MM.1S (cell line): Measurements from ENCODE around the gene GABRG3.

ENCODE experiments used
- DNase-seq: peaks from one replicate; pipeline ENCODE4 v3.0.0-alpha.2; 2015
- H2AFZ ChIP-seq: fragments of 300-600 bp; sonication (generic); 2 replicates; pipeline ENCODE4 v1.6.0; 2016; ENCODE audit warnings: antibody characterized with exemption, low read length
- H3F3A ChIP-seq: fragments of 300-600 bp; sonication (generic); 2 replicates; pipeline ENCODE4 v1.6.1; 2016; ENCODE audit warnings: mild to moderate bottlenecking, antibody characterized with exemption, low read length, moderate library complexity, mixed read lengths; ENCODE audit not compliant: insufficient read depth
- H3K27ac ChIP-seq: fragments of 300-600 bp; sonication (generic); 2 replicates; pipeline ENCODE4 v1.5.1; 2016; ENCODE audit warnings: mild to moderate bottlenecking, low read length
- H3K27me3 ChIP-seq: fragments of 300-600 bp; sonication (generic); replicated peaks from 2 replicates; pipeline ENCODE4 v1.6.0; 2016; ENCODE audit warnings: low read length; ENCODE audit not compliant: insufficient read depth
- H3K36me3 ChIP-seq: fragments of 300-600 bp; sonication (generic); replicated peaks from 2 replicates; pipeline ENCODE4 v1.6.1; 2016; ENCODE audit warnings: mild to moderate bottlenecking, low read length, mixed read lengths; ENCODE audit not compliant: insufficient read depth
- H3K4me1 ChIP-seq: fragments of 300-600 bp; sonication (generic); 2 replicates; pipeline ENCODE4 v1.6.1; 2016; ENCODE audit warnings: low read length, mixed read lengths
- H3K4me2 ChIP-seq: fragments of 300-600 bp; sonication (generic); 2 replicates; pipeline ENCODE4 v1.6.0; 2016; ENCODE audit warnings: low read depth, low read length
- H3K4me3 ChIP-seq: fragments of 300-600 bp; sonication (generic); 2 replicates; pipeline ENCODE4 v1.5.1; 2016; ENCODE audit warnings: low read length, mixed read lengths
- H3K79me2 ChIP-seq: fragments of 300-600 bp; sonication (generic); 2 replicates; pipeline ENCODE4 v1.6.1; 2016; ENCODE audit warnings: mixed run types, low read length, mixed read lengths
- H3K9ac ChIP-seq: fragments of 300-600 bp; sonication (generic); 2 replicates; pipeline ENCODE4 v1.6.1; 2016; ENCODE audit warnings: low read length, mixed read lengths
- H3K9me2 ChIP-seq: fragments of 300-600 bp; sonication (generic); replicated peaks from 2 replicates; pipeline ENCODE4 v1.6.1; 2016; ENCODE audit warnings: mild to moderate bottlenecking, low read length, mixed read lengths; ENCODE audit not compliant: insufficient read depth
- H3K9me3 ChIP-seq: fragments of 300-600 bp; sonication (generic); replicated peaks from 2 replicates; pipeline ENCODE4 v1.6.1; 2016; ENCODE audit warnings: mild to moderate bottlenecking, low read length, mixed read lengths; ENCODE audit not compliant: insufficient read depth
- H4K20me1 ChIP-seq: fragments of 300-600 bp; sonication (generic); 2 replicates; pipeline ENCODE4 v1.6.1; 2016; ENCODE audit warnings: mild to moderate bottlenecking, low read length, moderate library complexity, mixed read lengths; ENCODE audit not compliant: insufficient read depth
- EZH2 ChIP-seq: fragments of 300-600 bp; sonication (generic); optimal IDR thresholded peaks from 2 replicates; pipeline ENCODE3; 2017; ENCODE audit warnings: low read depth, mild to moderate bottlenecking, antibody characterized with exemption, low read length, mixed read lengths
- EZH2phosphoT487 ChIP-seq: fragments of 300-600 bp; sonication (generic); IDR thresholded peaks from 2 replicates; pipeline ENCODE4 v1.6.1; 2018; ENCODE audit warnings: antibody characterized with exemption, low read length
- TF ChIP-seq, protein P1 (sequence below): fragments of 300-600 bp; sonication (generic); IDR thresholded peaks from 2 replicates; pipeline ENCODE4 v1.5.1; 2016; ENCODE audit warnings: antibody characterized with exemption, low read length, mixed read lengths

GABRG3 gene

DNA sequence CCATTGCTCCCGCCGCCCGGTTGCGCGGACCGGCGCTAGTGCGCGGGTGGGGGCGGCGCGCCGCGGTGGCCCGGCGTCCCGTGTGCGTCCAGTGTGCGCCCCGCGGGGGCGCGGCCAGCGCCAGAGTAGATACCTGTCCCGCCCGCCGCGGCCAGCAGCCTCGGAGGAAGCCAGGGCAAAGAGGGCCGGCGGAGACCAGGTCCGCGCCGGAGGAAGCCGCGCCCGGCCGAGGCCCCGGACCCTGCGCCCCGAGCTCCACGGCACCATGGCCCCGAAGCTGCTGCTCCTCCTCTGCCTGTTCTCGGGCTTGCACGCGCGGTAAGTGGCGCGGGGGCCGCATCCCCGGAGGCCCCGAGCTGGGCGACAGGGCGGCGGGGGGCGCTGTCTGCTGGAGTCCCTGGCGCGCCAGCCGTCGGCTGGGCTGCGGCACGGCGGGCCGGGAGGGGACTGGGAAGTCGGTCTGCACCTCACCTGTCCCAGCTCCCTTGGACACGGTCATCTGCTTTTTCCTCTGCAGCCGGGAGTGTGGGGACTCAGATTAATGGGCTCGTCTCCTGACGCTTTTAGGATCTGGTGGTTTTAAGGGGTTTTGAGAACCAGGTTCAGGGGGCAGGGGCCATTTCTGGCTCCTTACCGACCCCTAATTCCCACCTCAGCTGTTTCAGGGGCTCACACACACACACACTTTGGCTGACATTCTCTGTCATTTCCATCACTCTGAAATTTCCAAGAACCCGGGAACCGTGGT lies 464 bp downstream of the GABRG3 start:
- H3K27me3 ChIP-seq = no peaks in the 10 kb centered on the region
- no peak overlapping the region for H2AFZ ChIP-seq
- no peak for TF ChIP-seq EZH2phosphoT487
- no peak for TF ChIP-seq EZH2
- TF ChIP-seq, protein P1, sequence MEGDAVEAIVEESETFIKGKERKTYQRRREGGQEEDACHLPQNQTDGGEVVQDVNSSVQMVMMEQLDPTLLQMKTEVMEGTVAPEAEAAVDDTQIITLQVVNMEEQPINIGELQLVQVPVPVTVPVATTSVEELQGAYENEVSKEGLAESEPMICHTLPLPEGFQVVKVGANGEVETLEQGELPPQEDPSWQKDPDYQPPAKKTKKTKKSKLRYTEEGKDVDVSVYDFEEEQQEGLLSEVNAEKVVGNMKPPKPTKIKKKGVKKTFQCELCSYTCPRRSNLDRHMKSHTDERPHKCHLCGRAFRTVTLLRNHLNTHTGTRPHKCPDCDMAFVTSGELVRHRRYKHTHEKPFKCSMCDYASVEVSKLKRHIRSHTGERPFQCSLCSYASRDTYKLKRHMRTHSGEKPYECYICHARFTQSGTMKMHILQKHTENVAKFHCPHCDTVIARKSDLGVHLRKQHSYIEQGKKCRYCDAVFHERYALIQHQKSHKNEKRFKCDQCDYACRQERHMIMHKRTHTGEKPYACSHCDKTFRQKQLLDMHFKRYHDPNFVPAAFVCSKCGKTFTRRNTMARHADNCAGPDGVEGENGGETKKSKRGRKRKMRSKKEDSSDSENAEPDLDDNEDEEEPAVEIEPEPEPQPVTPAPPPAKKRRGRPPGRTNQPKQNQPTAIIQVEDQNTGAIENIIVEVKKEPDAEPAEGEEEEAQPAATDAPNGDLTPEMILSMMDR = no peak
- no peaks in the 10 kb centered on the region for H3K9me2 ChIP-seq
- no peak overlapping the region for H3K9ac ChIP-seq
- H3K9me3 ChIP-seq = no peaks in the 10 kb centered on the region
- H3K79me2 ChIP-seq = no peaks in the 10 kb centered on the region
- H3K4me1 ChIP-seq = no peaks in the 10 kb centered on the region
- H3K36me3 ChIP-seq = no peaks in the 10 kb centered on the region
- H3F3A ChIP-seq = no peaks in the 10 kb centered on the region
- H4K20me1 ChIP-seq = no peaks in the 10 kb centered on the region
- no peak overlapping the region for H3K27ac ChIP-seq
- no peak overlapping the region for H3K4me3 ChIP-seq
- no peak overlapping the region for H3K4me2 ChIP-seq
- DNase-seq = no peak

- no peak for DNase-seq
- no peaks in the 10 kb centered on the region for H3K27me3 ChIP-seq
Measured at GRCh38 chr15:26972636-26973035, 1.7 kb downstream of the GABRG3 start.

DNA sequence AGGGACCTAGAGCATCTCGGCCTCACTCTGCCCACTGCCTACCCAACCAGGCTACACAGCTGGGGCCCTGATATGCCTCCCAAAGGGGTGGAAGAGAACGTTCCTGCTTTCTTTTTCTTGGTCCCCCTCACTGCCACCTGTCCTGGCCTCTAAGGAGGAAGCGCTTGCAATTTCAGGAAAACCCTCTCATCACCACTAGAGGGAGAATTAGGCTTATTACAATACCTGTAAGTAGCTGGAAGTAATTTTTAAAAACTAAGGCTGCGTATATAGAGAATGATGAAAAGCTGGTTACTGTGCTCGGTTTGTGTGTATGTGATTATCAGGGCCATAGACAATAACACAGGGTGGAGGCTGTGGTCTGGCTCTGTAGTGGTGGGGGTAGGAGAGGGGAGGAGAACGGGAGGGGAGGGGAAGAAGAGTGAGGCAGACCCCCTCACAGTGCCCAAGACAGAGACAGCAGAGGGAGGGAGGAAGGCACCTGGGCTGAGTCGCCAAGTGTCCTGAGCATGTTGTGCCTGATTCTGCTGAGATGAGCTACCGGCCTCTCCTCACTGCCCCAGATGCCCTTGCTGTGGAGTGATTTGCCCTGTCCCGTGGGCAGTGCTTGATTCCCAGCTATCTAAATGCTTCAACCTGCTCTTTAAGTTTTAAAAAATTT lies 3.3 kb downstream of the GABRG3 start:
- no peak overlapping the region for H3K4me2 ChIP-seq
- H3K9me2 ChIP-seq = no peaks in the 10 kb centered on the region
- peak; percentile 37 for DNase-seq
- TF ChIP-seq EZH2 (no peak), EZH2phosphoT487 (no peak)
- TF ChIP-seq, protein P1 = peak; percentile 35
- no peak overlapping the region for H3K4me3 ChIP-seq
- no peaks in the 10 kb centered on the region for H3K27me3 ChIP-seq
- H3F3A ChIP-seq = no peaks in the 10 kb centered on the region
- H4K20me1 ChIP-seq = no peaks in the 10 kb centered on the region
- no peaks in the 10 kb centered on the region for H3K36me3 ChIP-seq
- no peak overlapping the region for H3K27ac ChIP-seq
- H3K9me3 ChIP-seq = no peaks in the 10 kb centered on the region
- H2AFZ ChIP-seq = no peak overlapping the region
- no peaks in the 10 kb centered on the region for H3K4me1 ChIP-seq
- no peak overlapping the region for H3K9ac ChIP-seq
- no peaks in the 10 kb centered on the region for H3K79me2 ChIP-seq

More at GRCh38 chr15:26972636-26973035, 1.7 kb downstream of the GABRG3 start:
- Histone ChIP-seq H3K27ac (no peak overlapping the region), H3K9ac (no peak overlapping the region), H3K36me3 (no peaks in the 10 kb centered on the region), H3F3A (no peaks in the 10 kb centered on the region), H3K79me2 (no peaks in the 10 kb centered on the region), H3K9me3 (no peaks in the 10 kb centered on the region), H3K9me2 (no peaks in the 10 kb centered on the region), H3K4me1 (no peaks in the 10 kb centered on the region), H3K4me2 (no peak overlapping the region), H3K4me3 (no peak overlapping the region), H4K20me1 (no peaks in the 10 kb centered on the region), H2AFZ (no peak overlapping the region)
- no peak for TF ChIP-seq EZH2phosphoT487
- TF ChIP-seq EZH2 = no peak
- TF ChIP-seq, protein P1 = no peak
